ENCODE results near the gene FXYD1.

The FXYD1 gene

DNA sequence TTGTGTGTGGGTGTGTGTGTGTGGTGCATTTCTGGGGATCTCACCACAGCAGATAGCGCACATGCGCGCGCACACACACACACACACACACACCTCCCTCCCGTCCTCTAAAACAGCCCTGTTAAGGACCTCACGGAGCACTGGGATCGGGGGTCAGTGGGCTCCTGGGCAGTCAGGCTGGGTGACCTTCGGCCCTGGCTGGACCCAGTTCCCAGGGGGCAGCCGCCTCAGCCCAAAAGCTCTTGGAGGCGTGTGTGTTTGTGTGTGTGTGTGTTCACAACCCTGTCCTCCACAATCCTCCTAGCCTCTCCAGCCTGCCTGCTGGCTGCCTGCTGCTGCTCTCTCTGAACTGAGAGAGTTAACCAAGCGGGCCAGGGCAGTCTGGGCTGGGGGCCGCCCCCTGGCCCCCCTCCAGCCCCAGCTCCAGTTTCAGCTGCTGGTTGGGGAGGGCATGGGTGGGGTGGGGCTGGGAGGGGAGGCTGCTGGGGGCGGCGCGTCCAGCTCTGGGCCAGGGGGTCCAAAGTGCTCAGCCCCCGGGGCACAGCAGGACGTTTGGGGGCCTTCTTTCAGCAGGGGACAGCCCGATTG is at the start of gene FXYD1:
Gene FXYD1 (plus strand): TSS at position 520 of the 588 bp plus-strand sequence. CDS start 1,256 bp downstream, outside the sequence.
- H3K4me3 ChIP-seq (ENCODE audit: low read depth, low read length): no peak within 1 kb of the TSS
- no peak for DNase-seq (ENCODE audit: low read depth, low spot score)
- in situ Hi-C loops (cut with HindIII; ENCODE audit: low sequenced_read_pairs): no loop called here
- TF ChIP-seq, protein P1, sequence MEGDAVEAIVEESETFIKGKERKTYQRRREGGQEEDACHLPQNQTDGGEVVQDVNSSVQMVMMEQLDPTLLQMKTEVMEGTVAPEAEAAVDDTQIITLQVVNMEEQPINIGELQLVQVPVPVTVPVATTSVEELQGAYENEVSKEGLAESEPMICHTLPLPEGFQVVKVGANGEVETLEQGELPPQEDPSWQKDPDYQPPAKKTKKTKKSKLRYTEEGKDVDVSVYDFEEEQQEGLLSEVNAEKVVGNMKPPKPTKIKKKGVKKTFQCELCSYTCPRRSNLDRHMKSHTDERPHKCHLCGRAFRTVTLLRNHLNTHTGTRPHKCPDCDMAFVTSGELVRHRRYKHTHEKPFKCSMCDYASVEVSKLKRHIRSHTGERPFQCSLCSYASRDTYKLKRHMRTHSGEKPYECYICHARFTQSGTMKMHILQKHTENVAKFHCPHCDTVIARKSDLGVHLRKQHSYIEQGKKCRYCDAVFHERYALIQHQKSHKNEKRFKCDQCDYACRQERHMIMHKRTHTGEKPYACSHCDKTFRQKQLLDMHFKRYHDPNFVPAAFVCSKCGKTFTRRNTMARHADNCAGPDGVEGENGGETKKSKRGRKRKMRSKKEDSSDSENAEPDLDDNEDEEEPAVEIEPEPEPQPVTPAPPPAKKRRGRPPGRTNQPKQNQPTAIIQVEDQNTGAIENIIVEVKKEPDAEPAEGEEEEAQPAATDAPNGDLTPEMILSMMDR (IDR thresholded peaks at IDR 0.05; ENCODE audit: low read depth, low read length): no peak

DNA sequence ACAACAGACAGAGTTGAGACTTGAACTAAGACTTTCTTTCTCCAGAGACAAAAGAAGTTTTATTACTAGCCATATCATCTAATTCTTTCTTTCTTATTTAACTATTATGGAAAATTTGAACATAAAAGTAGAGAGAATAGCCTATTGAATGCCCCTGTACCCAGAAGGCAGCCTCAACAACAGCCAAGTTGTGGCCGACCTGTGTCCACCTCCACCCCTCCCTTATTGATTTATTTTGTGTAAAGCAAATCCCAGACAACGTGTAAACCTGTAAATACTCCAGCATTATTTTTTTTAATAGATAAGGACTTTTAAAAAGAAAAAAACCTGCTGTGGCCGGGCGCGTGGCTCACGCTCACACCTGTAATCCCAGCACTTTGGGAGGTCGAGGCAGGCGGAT is 49.1 kb upstream of the FXYD1 start:
- TF ChIP-seq, protein P1 (IDR thresholded peaks at IDR 0.05; ENCODE audit: low read depth, low read length): no peak
- DNase-seq (ENCODE audit: low read depth, low spot score): no peak
- in situ Hi-C loops (cut with HindIII; ENCODE audit: low sequenced_read_pairs): no loop called here
- H3K4me3 ChIP-seq (ENCODE audit: low read depth, low read length): no peak overlapping the region

DNA sequence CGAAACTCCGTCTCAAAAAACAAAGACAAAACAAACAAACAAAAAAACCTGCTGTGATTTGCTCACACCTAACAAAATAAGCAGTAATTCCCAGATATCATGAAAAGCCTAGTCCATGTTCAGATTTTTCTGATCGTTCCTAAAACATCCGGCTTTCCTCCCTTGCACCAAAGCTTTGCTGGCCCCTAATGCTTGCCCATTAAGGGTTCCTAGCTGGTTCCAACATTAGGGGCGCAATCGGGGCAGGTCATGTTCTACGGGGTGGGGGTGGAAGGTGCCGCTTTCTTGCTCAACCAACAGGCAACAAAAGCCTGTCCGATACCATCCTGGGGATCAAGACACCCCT is 48.5 kb upstream of the FXYD1 start:
- in situ Hi-C loops (cut with HindIII; ENCODE audit: low sequenced_read_pairs): no loop called here
- TF ChIP-seq, protein P1 (IDR thresholded peaks at IDR 0.05; ENCODE audit: low read depth, low read length): no peak
- H3K4me3 ChIP-seq (ENCODE audit: low read depth, low read length): no peak overlapping the region
- no peak for DNase-seq (ENCODE audit: low read depth, low spot score)

DNA sequence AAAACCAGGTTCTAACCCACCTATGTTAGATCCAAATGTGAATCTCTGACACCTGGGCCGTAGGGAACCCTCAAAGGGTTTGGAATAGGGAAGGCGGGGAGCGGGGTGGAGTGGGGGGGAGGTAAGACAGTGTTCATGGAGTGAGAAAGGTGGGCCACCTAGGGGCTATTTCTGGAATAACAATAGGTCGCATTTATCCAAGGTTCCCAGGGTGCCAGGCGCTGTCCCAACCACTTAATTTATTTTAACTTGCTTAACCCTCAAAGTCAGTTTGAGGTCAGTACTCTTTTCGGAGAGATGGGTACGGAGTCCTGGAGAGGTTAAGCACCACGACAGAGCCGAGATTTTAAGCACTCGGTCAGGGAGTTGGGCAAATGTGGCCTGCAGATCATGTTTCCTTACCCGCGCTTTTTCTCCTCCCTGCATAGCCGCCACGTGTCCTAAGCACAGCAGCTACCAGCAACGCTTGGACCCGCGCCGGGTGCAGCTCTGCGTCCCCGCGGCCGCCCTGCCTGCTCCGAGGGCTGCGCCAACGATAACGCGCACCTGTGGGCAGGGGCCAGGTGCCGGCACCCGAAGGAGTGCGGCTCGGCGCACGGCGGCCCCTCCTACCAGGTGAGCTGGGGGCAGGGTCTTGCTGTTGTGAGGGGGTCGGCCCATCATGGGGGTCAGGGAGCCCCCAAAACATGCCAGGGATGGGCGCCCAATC is 48.0 kb upstream of the FXYD1 start:
- TF ChIP-seq, protein P1 (IDR thresholded peaks at IDR 0.05; ENCODE audit: low read depth, low read length): peak; percentile 66
- no peak overlapping the region for H3K4me3 ChIP-seq (ENCODE audit: low read depth, low read length)
- peak; percentile 58 for DNase-seq (ENCODE audit: low read depth, low spot score)

DNA sequence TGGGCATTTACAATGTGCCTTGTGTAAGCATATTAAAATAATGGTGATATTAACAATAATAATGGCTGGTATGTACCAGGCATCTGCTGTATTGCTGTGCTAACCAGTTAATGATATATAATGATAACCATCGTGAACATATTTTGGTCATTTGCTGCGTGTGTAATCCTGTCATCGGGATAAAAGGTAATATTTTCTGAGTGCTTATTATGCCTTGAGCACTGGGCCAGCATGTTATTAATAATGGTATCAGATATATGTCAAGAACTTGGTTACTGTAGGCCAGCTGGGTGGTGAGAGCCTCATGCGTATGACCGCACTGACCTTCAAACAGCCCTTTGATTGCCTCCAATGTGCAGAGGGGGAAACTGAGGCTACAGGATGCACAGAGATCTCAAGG is 45.2 kb upstream of the FXYD1 start:
- in situ Hi-C loops (cut with HindIII; ENCODE audit: low sequenced_read_pairs): no loop called here

More for the DNA sequence above, 48.0 kb upstream of the FXYD1 start:
- in situ Hi-C loops (cut with HindIII; ENCODE audit: low sequenced_read_pairs): no loop called here

DNA sequence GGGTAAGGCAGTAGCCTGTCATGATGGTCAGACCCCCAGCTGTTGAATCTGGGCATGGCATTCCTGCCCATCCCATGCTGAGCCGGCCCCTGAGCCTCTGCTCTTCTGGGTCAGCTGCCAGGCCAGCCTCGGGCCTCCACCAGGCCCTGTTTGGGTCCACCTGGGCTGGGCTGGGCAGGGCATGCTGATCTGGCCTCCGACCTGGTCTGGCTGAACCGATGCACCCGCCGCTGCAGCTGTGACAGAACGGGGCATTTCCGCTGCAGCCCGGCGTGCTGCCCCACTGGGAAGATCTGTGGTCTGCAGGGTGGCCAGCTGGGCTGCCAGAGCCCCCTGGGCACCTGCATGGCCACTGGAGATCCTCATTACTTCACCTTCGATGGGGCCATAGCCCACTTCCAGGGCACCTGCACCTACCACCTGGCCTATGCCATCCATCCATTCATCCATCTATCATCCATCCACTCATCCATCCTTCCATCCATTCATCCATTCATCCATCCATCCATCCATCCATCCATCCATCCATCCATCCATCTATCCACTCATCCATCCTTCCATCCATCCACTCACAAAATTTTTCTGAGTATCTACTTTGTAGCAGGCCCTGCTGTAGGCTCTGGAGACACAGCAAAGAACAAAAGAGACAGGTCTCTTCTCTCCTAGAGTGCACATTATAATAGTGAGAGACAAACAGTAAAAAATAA is 44.5 kb upstream of the FXYD1 start:
- TF ChIP-seq, protein P1 (IDR thresholded peaks at IDR 0.05; ENCODE audit: low read depth, low read length): no peak
- no peak overlapping the region for H3K4me3 ChIP-seq (ENCODE audit: low read depth, low read length)
- no peak for DNase-seq (ENCODE audit: low read depth, low spot score)
- in situ Hi-C loops (cut with HindIII; ENCODE audit: low sequenced_read_pairs): no loop called here

More for the DNA sequence above, 45.2 kb upstream of the FXYD1 start:
- no peak for DNase-seq (ENCODE audit: low read depth, low spot score)
- TF ChIP-seq, protein P1 (IDR thresholded peaks at IDR 0.05; ENCODE audit: low read depth, low read length): no peak
- H3K4me3 ChIP-seq (ENCODE audit: low read depth, low read length): no peak overlapping the region

All from astrocyte of the spinal cord (primary cell).